ENCODE data around the gene RXFP4.
"Not testable (repeated sequence)": the region's sequence is repeated elsewhere in the genome, so short reads cannot be mapped to it uniquely, and the experiment has no call there.

Gene RXFP4

GRCh38 chr1:155930725-155931124 lies 10.7 kb upstream of the RXFP4 start:
- DNase-seq (ENCODE audit: low read depth) = not testable (repeated sequence)

GRCh38 chr1:155931332-155932038 lies 10.0 kb upstream of the RXFP4 start:
- no peak for DNase-seq (ENCODE audit: low read depth)

GRCh38 chr1:155932081-155932480 lies 9.4 kb upstream of the RXFP4 start:
- no peak for DNase-seq (ENCODE audit: low read depth)

- no peak for DNase-seq (ENCODE audit: low read depth)
Observed at GRCh38 chr1:155932487-155932886, 9.0 kb upstream of the RXFP4 start.

GRCh38 chr1:155933591-155934096 lies 7.8 kb upstream of the RXFP4 start:
- no peak for DNase-seq (ENCODE audit: low read depth)

GRCh38 chr1:155934097-155934935 lies 7.1 kb upstream of the RXFP4 start, which contains the start of gene KHDC4:
Gene KHDC4, minus strand, starts transcription at chr1:155934413. Its CDS starts 40 bp downstream, at chr1:155934373.
- peak; percentile 97 for DNase-seq (ENCODE audit: low read depth)

GRCh38 chr1:155934936-155935590 lies 6.4 kb upstream of the RXFP4 start:
- DNase-seq (ENCODE audit: low read depth) = no peak

GRCh38 chr1:155938220-155938627 lies 3.2 kb upstream of the RXFP4 start:
- DNase-seq (ENCODE audit: low read depth) = peak; percentile 53

- DNase-seq (ENCODE audit: low read depth) = peak; percentile 53
Observed at GRCh38 chr1:155940482-155940992, 901 bp upstream of the RXFP4 start.

GRCh38 chr1:155941845-155942531 lies 550 bp downstream of the RXFP4 start:
- DNase-seq (ENCODE audit: low read depth) = no peak

GRCh38 chr1:155942578-155943141 lies 1.2 kb downstream of the RXFP4 start:
- DNase-seq (ENCODE audit: low read depth) = no peak

- DNase-seq (ENCODE audit: low read depth) = no peak
Observed at GRCh38 chr1:155944444-155944799, 3.0 kb downstream of the RXFP4 start.

- no peak for DNase-seq (ENCODE audit: low read depth)
Observed at GRCh38 chr1:155946633-155947219, 5.3 kb downstream of the RXFP4 start.

GRCh38 chr1:155947292-155947691 lies 5.9 kb downstream of the RXFP4 start:
- no peak for DNase-seq (ENCODE audit: low read depth)

GRCh38 chr1:155947741-155948140 lies 6.3 kb downstream of the RXFP4 start:
- DNase-seq (ENCODE audit: low read depth) = no peak

GRCh38 chr1:155950829-155951228 lies 9.4 kb downstream of the RXFP4 start:
- DNase-seq (ENCODE audit: low read depth) = no peak

GRCh38 chr1:155951753-155952504 lies 10.5 kb downstream of the RXFP4 start:
- DNase-seq (ENCODE audit: low read depth) = no peak

- no peak for DNase-seq (ENCODE audit: low read depth)
Observed at GRCh38 chr1:155952505-155952890, 11.1 kb downstream of the RXFP4 start.

- DNase-seq (ENCODE audit: low read depth) = no peak
Observed at GRCh38 chr1:155954645-155955044, 13.2 kb downstream of the RXFP4 start.

- DNase-seq (ENCODE audit: low read depth) = no peak
Observed at GRCh38 chr1:155957411-155957915, 16.0 kb downstream of the RXFP4 start.

Data from CMK (cell line).